HG03354 (cell line): ENCODE results near the gene SLX9.

Experiments
- ATAC-seq: cut with Tn5 transposase; IDR thresholded peaks from one replicate; pipeline ENCODE4 v1.9.1; 2021; ENCODE audit warnings: mild to moderate bottlenecking; ENCODE audit not compliant: unreplicated experiment, poor library complexity, severe bottlenecking

Gene SLX9

GRCh38 chr21:44996501-44996921 is 56.7 kb downstream of the SLX9 start:
- no peak for ATAC-seq

DNA sequence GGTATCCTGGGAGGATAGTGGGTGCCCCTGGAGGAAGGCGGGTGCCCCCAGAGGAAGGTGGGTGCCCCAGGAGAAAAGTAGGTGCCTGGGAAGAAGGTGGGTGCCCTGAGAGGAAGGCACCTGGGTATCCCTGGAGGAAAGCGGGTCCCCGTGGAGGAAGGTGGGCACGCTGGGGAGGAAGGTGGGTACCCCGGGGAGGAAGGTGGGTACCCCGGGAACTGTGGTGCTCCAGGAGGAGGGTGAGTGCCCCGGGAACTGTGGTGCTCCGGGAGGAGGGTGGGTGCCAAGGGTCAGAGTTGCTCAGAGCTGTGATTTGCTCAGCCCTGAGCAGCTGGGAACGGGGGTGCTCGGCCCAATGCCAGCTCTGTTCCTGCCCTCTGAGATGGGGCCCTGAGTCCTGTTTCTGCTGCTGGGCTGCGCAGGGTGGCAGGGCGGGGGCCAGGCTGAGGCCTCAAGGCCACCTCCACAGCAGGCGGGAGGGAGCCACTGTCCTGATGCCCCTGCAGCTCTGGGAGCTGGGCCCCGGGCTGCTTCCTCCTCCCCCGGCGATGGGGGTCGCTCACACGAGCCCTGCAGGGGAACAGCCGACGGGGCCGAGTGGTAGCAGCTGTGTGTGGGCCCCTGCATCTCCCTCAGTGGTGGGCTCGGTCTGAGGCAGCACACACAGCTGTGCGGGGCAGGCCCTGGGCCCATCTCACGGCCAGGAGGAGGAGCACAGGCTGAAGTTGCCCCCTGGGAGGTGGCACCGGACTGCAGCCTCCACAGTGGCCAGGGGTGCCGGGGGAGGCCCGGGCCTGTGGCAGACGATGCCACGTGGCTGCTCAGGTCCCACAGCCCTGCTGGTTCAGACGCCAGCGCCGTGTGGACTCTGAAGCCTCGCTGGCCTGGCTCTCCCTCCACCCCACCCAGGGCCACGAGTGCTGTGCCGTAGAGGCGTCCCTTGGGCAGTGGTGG is 57.4 kb downstream of the SLX9 start:
- no peak for ATAC-seq

DNA sequence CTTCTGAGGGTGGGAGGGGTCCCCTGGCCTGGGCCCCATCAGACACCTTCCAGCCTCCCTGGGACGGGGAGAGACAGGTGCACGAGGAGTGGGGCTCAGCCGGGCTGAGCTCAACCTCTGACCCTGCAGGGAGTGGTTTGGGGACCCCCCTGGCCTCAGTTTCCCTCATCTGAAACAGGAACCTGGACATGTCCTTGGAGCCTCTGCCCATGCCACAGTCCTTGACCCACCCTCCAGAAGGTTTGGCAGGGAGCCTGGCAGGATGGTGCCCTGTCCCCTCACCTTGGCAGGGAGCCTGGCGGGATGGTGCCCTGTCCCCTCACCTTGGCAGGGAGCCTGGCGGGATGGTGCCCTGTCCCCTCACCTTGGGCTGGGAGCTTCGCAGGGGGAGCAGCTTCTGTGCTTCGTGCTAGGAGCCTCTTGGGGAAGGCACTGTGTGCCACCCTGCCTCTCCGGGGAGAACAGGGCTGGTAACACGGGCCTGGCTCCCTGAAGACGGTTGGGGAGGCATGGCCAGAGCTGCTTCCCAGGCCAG is 58.3 kb downstream of the SLX9 start:
- no peak for ATAC-seq

GRCh38 chr21:44998621-44999427 is 59.0 kb downstream of the SLX9 start:
- ATAC-seq = no peak

- ATAC-seq = no peak
These were observed 59.7 kb downstream of the SLX9 start for GRCh38 chr21:44999428-44999971.

GRCh38 chr21:44999972-45000636 is 60.3 kb downstream of the SLX9 start:
- no peak for ATAC-seq

DNA sequence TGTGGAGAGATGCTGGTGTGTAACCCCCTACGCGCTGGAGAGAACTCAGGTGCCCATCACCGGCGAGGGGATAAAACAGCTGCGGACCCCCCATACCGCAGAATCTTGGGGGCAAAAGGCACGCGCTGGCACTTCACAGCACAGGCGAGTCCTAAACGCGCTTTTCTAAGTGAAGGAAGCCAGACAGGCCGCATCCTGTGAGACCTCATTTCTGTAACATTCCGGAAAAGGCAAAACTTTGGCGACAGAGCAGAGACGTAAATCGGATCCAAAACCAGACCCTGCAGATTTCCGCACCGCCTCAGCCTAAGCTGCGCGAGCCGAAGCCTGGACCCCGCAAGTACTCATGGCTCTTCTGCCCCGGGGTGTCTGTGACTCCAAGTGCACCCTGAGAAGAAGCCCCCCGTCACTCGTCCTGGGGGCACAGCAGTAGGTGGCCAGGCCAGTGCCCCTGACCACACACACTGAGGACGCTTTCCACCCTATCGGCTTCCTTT is 60.9 kb downstream of the SLX9 start:
- no peak for ATAC-seq

DNA sequence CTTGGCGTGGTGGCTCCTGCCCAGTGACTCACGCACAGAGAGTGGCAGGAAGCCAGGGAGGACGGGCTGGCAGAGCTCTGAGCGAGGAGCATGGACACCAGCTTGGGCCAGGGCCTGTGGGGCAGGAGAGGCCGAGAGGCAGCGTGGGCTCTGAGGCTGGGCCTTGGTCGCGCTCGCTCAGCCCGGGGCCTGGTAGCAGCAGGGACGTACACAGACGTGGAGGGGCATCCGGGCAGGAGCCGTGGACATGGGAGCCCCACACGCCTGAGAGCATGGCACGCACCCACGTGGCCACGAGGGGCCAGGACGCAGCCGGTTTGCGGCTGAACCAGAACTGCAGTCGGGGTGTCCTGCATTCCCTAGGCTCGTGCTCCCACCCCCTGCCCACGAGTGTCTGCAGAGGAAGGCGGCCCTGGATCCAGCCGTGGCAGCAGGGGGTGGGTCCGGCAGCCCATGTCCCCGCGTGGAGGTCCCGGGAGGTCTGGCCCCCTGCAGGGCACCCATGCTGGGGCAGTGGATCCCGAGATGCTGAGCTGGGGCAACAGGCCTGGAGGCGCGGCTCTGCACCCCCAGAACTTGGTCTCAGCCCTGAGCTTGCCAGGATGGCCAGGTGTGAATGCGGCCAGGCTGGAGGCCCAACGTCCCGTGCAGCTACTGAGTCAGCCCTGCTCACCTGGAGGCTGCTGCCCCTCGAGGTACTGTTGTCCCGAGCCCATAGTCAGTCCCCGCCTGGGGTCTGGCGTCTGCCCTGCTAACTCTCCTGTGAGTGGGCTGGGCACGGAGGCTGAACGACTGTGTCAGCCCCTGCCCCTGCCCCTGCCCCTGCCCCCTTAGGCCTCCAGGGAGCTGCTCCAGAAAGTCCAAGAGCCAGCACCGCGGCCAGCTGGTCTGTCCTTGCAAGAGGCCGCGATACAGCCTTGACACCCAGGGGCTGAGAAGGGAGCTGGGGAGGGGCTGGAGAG is 61.6 kb downstream of the SLX9 start:
- no peak for ATAC-seq

DNA sequence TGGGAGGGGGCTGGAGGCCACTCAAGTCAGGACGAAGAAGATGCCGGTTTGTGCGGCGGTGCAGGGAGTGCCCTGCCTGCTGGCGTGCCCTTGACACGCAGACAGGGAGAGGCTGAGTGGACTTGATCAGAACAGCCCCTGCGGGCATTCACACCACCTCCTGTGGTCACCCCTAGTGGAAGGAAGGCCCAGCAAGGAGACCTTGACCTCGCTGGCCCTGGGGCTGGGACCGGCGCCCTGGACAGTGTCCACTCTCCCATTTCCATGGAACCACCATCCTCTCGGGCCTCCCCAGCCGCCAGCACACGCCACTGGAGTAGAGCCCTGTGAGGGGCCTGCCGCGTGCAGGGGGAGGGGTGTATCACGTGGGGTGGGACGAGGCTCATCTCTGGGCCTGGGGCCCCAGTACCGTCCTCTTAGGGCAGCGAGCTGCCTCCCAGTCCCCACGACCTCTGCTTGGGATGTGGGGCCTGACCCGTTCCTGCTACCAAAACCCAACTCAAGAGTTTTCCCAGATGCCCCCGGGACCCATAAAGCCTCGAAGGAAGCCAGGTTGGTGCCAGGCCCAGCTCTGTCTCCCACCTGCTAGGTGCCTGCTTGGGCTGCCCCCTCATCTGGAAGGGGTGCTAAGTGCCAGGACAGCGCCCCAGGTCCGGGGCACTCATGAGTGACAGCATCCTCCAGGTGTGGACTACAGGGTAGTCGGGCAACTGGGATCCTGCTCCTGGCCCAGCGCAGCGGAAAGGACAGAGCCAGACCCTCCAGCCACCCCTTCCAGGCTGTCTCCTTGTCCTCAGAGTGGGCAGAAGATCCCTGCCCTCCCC is 62.8 kb downstream of the SLX9 start:
- no peak for ATAC-seq

DNA sequence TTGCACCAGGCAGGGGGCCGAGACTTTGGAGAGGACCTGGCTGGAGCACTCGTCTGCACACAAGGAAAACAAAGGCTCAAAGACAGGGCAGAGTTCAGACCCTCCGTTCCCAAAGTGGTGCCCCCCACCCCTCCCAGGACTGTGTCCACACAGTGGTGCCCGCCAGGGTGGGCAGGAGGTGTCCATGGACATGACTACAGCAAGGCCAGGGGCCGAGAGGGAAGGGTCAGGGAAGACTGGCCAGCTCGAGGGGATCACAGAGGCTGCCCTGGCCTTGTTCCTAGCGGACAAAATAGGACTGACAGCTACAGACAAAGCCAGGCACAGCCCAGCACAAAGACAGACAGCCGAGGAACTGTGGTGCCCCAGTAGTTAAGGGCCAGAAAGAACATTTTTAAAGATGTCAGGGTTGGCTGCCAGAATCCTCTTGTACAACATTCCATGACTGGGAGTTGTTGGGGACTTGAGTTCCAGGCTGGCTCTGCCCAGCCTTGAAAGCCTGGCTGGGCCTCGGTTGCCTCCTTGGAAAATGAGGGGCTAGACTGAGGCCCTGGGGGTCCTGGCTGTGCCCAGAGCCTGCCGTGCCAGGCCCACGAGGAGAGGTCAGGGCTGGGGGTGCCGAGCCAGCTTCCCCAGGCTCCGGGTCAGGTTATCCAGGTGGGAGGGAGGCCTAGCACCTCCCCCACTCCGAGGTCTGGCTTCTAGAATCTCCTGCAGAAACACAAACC is 63.7 kb downstream of the SLX9 start:
- ATAC-seq = no peak

- no peak for ATAC-seq
These were observed 64.2 kb downstream of the SLX9 start for GRCh38 chr21:45004059-45004422.

- no peak for ATAC-seq
These were observed 64.8 kb downstream of the SLX9 start for GRCh38 chr21:45004481-45005247.

DNA sequence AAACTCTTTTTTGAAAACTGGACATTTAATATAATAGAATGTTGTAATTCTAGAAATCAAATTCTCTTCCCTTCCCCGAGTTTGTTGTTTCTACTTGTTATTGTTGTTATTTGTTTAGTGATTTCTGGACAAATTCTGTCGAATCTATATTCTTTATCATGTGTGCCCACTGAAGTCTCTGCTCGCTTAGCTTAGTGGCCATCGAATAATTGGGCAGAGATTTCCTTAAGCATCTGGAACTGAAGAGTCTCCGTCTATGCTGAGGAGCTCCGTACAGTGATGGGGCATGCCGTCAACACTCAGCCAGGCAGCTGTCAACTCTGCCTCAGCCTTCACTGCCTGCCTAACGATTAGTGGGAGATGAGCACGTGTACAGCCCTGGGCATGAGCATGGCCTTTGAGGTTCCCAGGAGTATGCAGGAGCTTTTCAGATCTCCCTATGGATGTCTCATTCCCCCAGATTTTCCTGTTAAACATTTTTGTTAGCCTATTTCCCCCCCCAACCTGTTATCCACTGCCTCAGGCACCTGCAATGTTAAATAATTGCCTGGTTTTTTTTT is 66.8 kb downstream of the SLX9 start:
- no peak for ATAC-seq

- ATAC-seq = no peak
These were observed 69.8 kb downstream of the SLX9 start for GRCh38 chr21:45009616-45010015.

GRCh38 chr21:45010096-45010495 is 70.3 kb downstream of the SLX9 start:
- no peak for ATAC-seq

DNA sequence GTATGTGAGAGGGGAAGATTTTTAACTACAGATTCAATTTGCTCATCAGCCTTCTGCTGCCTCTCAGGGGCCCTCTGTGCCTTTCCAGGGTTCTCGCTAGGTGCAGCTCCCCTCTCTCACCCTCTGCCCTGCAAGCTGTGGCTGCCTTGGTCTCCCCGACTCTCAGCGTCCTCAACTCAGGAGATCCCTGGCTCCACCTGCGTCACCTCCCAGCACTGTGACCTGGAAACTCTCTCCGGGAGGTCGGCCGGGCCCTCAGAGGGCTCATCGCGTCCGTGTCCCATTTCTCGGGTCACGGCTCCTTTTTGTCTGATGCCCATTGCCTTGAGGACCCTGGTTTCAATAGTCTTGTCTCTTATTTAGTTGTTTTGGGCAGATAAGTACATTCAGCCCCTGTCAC is 71.0 kb downstream of the SLX9 start:
- no peak for ATAC-seq
